GM18951 (cell line): ENCODE data around the gene HRAS.

ENCODE experiments used
- POLR2A ChIP-seq: IDR thresholded peaks from 4 replicates; pipeline ENCODE4 v1.6.1; 2011; ENCODE audit warnings: mild to moderate bottlenecking; ENCODE audit not compliant: insufficient read length, insufficient read depth; ENCODE audit errors: extremely low read depth
- in situ Hi-C: fragments of 300-500 bp; cut with MboI; formaldehyde crosslinking; loops from one replicate; pipeline ENCODE4 v1.12.0; 2022; ENCODE audit warnings: low sequenced_read_pairs, mixed read lengths, inconsistent platforms; ENCODE audit not compliant: unreplicated experiment

Gene HRAS

DNA sequence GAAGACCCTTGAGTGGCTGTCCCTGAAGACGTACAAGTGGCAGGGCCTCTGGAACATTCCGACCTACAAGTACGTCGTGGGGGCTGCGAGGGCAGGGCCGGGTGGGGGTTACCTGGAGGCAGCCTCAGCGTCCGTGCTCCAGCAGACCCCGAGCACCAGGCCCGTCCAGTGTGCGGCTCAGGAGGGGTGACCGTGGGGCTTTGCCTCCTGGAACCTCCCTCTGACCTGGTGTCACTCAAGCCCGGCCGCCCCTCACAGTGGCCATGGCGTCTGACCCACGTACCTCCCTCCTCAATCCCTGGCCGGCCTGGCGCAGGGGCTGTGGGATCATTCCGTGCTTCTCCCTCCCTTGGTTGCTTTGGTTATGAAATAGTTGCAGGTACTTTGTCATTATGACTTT is 46.8 kb downstream of the HRAS start:
- TF ChIP-seq POLR2A, result no peak
- in situ Hi-C loops, result no loop called here

- no peak for TF ChIP-seq POLR2A
- in situ Hi-C loops, result no loop called here
Measured at GRCh38 chr11:488062-488461, 47.3 kb downstream of the HRAS start.

DNA sequence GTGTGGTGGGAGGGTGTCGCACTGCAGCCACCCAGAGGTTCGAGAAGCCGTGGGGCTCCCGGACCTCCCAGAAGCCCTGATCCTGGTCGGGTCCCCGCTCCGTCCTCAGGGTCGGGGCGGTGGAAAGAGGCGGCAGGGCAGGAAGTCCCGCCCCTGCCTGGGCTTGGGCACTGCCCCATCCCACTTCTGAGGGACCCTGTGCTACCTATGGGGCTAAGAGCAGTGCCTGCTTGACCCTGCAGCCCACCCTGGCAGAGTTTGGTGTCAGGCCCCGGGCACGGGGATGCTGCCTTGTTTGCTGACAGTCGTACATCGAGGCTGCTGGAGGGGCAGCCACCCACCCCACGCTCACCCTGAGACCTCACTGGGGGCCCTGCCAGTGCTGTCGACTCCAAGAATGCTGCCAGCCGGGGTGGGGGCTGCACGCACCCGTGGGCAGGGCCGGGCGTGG is 47.8 kb downstream of the HRAS start:
- in situ Hi-C loops, result no loop called here
- TF ChIP-seq POLR2A, result no peak

- in situ Hi-C loops, result no loop called here
- TF ChIP-seq POLR2A, result no peak
Measured at GRCh38 chr11:486189-486588, 49.2 kb downstream of the HRAS start.

DNA sequence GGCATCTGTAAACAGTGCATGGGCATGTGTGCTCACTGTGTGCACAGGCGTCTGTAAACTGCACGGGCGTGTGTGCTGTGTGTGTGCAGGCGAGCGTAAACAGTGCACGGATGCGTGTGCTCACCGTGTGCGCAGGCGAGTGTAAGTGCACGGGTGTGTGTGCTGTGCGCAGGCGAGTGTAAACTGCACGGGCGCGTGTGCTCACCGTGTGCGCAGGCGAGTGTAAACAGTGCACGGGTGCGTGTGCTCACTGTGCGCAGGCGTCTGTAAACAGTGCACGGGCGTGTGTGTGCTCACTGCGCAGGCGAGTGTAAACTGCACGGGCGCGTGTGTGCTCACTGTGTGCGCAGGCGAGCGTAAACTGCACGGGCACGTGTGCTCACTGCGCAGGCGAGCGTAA is 50.8 kb downstream of the HRAS start:
- in situ Hi-C loops, result no loop called here
- no peak for TF ChIP-seq POLR2A
